GM19099 (cell line): ENCODE measurements around the gene WFS1.

Experiments used
- POLR2A ChIP-seq: IDR thresholded peaks from 3 replicates; pipeline ENCODE4 v1.6.1; 2011; ENCODE audit warnings: low read depth; ENCODE audit not compliant: insufficient read length; ENCODE audit errors: extremely low read depth

Gene WFS1

GRCh38 chr4:6348408-6348807, 78.8 kb downstream of the WFS1 start:
- TF ChIP-seq POLR2A, result no peak

- no peak for TF ChIP-seq POLR2A
Observed at GRCh38 chr4:6349896-6350603, 80.4 kb downstream of the WFS1 start.

GRCh38 chr4:6350646-6351045, 81.0 kb downstream of the WFS1 start:
- no peak for TF ChIP-seq POLR2A

DNA sequence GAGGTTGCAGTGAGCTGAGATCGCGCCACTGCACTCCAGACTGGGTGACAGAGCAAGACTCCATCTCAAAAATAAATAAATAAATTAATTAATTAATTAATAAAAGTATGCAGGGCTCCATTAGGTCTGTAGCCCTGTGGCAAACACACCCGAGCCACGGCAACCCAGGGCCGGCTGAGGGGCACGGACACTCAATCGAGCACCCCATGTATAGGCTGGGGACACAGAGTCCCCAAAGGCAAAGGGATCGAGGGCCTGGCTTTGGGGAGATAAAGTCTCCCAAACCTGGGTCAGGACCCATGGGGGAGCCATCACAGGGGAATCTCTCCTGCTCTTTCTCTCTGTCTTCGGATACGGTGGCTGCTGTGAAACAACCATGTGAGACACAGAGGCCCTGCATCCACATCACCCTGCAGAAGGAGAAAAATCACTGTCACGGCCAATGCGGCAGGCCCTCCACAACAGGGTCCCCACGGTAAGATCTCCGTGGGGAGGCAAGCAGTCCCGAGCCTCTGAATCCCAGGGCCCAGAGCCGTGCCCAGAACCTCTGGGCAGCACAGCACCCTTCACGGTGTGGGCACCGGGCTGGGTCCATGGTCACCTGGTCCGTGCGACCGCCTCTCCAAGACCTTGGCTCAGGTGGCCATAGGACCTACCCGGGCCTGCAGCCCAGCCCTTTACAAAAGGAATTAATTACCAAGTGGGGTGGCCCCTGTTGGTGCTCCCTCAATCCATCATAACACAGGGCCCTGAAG, 81.8 kb downstream of the WFS1 start:
- TF ChIP-seq POLR2A, result no peak

- TF ChIP-seq POLR2A, result no peak
Observed at GRCh38 chr4:6352031-6352692, 82.5 kb downstream of the WFS1 start.
